ENCODE measurements around the gene NT5DC2. TPM values are rescaled to one million over a fixed set of nuclear protein-coding genes. Genes with fewer than 3 reads are reported as not detected.
A peak's percentile ranks its signal among the peaks of the same experiment; 100 is the strongest.

The NT5DC2 gene
- polyA plus RNA-seq, 3 donors, result 0.66 to 28.4 (median 0.67) TPM

GRCh38 chr3:52557011-52557960 lies 23.6 kb upstream of the NT5DC2 start:
- H3K27me3 Mint-ChIP-seq (ENCODE audit: low read depth in 3 of 3), result peaks cover 0 to 3% (median 0%) of the 10 kb centered on the region in 3 donors

GRCh38 chr3:52555056-52555455 lies 21.4 kb upstream of the NT5DC2 start:
- peaks cover 89 to 100% of the 10 kb centered on the region in 2 donors for H3K36me3 ChIP-seq (replicated peaks in 1 of 2; ENCODE audit: control insufficient read depth in 1 of 2, insufficient read depth in 2 of 2, low read length in 2 of 2)
- H3K27ac Mint-ChIP-seq, result no peak overlapping the region
- TF ChIP-seq CTCF (IDR thresholded peaks at IDR 0.05), result no peak
- H3K4me1 ChIP-seq (ENCODE audit: control insufficient read depth in 1 of 2, insufficient read depth in 2 of 2, low read length in 2 of 2), result no peaks in the 10 kb centered on the region
- H2AFZ ChIP-seq (ENCODE audit: insufficient read depth, low read depth, low read length, poor library complexity, severe bottlenecking), result no peak overlapping the region
- intact Hi-C loops (cut with micrococcal nuclease), result no loop called here
- no peaks in the 10 kb centered on the region for H3K27me3 ChIP-seq (ENCODE audit: control insufficient read depth in 2 of 2, insufficient read depth in 2 of 2, low read length in 2 of 2)
- H4K20me1 ChIP-seq (ENCODE audit: insufficient read depth, low read length), result peaks cover 60% of the 10 kb centered on the region
- no peaks in the 10 kb centered on the region for H3K9me3 Mint-ChIP-seq
- no peak overlapping the region for H3K27ac ChIP-seq (ENCODE audit: low read depth in 1 of 2, low read length in 2 of 2)
- no peak for DNase-seq
- H3K4me2 ChIP-seq (replicated peaks; ENCODE audit: extremely low read depth, low read length, poor library complexity, severe bottlenecking), result no peak overlapping the region
- H3K9me3 ChIP-seq (replicated peaks in 1 of 2; ENCODE audit: control insufficient read depth in 1 of 2, insufficient read depth in 1 of 2, low read length in 2 of 2), result no peaks in the 10 kb centered on the region
- no peaks in the 10 kb centered on the region for H3K79me2 ChIP-seq (ENCODE audit: insufficient read depth, low read length)
- H3K4me3 Mint-ChIP-seq, result no peak overlapping the region
- H3K9ac ChIP-seq (ENCODE audit: insufficient read depth, low read length, poor library complexity, severe bottlenecking), result no peak overlapping the region
- H3K4me3 ChIP-seq (replicated peaks in 1 of 3; ENCODE audit: low read depth in 2 of 3, low read length in 3 of 3), result no peak overlapping the region
- no peaks in the 10 kb centered on the region for H3K4me1 Mint-ChIP-seq
- WGBS (ENCODE audit: insufficient coverage), result no CpG with 5 or more reads among the region's 1 CpG
- peaks cover 0 to under 1% (median 0%) of the 10 kb centered on the region in 3 donors for H3K27me3 Mint-ChIP-seq (ENCODE audit: low read depth in 3 of 3)
- peaks cover 74 to 77% of the 10 kb centered on the region in 2 donors for H3K36me3 Mint-ChIP-seq

More at GRCh38 chr3:52557011-52557960, 23.6 kb upstream of the NT5DC2 start:
- Histone ChIP-seq H3K4me3 (replicated peaks in 1 of 3; ENCODE audit: low read depth in 2 of 3, low read length in 3 of 3) (no peak overlapping the region), H3K9ac (ENCODE audit: insufficient read depth, low read length, poor library complexity, severe bottlenecking) (no peak overlapping the region), H3K36me3 (replicated peaks in 1 of 2; ENCODE audit: control insufficient read depth in 1 of 2, insufficient read depth in 2 of 2, low read length in 2 of 2) (peaks cover 90 to 99% of the 10 kb centered on the region in 2 donors), H4K20me1 (ENCODE audit: insufficient read depth, low read length) (peaks cover 45% of the 10 kb centered on the region), H3K9me3 (replicated peaks in 1 of 2; ENCODE audit: control insufficient read depth in 1 of 2, insufficient read depth in 1 of 2, low read length in 2 of 2) (no peaks in the 10 kb centered on the region), H2AFZ (ENCODE audit: insufficient read depth, low read depth, low read length, poor library complexity, severe bottlenecking) (no peak overlapping the region), H3K4me1 (ENCODE audit: control insufficient read depth in 1 of 2, insufficient read depth in 2 of 2, low read length in 2 of 2) (no peaks in the 10 kb centered on the region), H3K79me2 (ENCODE audit: insufficient read depth, low read length) (no peaks in the 10 kb centered on the region), H3K27ac (ENCODE audit: low read depth in 1 of 2, low read length in 2 of 2) (no peak overlapping the region), H3K27me3 (ENCODE audit: control insufficient read depth in 2 of 2, insufficient read depth in 2 of 2, low read length in 2 of 2) (no peaks in the 10 kb centered on the region), H3K4me2 (replicated peaks; ENCODE audit: extremely low read depth, low read length, poor library complexity, severe bottlenecking) (no peak overlapping the region)
- 98% methylated on average over 7 of the region's 9 CpGs for WGBS (ENCODE audit: insufficient coverage)
- Mint-ChIP-seq H3K4me3 (no peak overlapping the region), H3K4me1 (no peaks in the 10 kb centered on the region), H3K27ac (peak overlapping the region in 1 of 7 donors; percentile 12), H3K9me3 (no peaks in the 10 kb centered on the region), H3K36me3 (peaks cover 78 to 82% of the 10 kb centered on the region in 2 donors)
- DNase-seq, result no peak
- TF ChIP-seq CTCF (IDR thresholded peaks at IDR 0.05), result no peak
- intact Hi-C loops (cut with micrococcal nuclease), result no loop called here
